SH-SY5Y (cell line): Measurements from ENCODE around the gene ABCC1.

Experiments used
- GATA2 ChIP-seq: IDR thresholded peaks from 2 replicates; pipeline ENCODE4 v1.6.1; 2011; ENCODE audit warnings: mild to moderate bottlenecking, low read depth, low read length
- GATA3 ChIP-seq: IDR thresholded peaks from 2 replicates; pipeline ENCODE4 v1.6.1; 2011; ENCODE audit warnings: low read depth, mild to moderate bottlenecking, low read length, moderate library complexity

DNA sequence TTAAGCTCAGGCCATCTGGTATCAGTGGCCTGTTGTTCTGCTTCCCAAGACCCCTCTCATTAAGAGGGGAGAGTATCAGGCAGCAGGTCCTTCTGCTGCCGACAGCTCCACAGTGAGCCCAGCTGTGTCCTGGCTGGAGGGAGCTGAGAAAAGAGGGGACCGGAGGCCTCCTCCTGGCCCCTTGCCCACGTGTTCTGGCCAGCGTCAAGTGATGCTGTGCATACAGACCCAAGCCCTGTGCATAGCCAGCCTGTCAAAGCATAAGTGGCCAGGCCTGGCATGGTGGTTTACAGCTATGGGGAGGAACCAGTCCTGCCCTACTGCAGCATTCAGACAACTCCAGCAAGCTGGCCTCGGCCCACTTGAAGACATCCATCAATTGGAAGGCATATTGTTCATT, 225.9 kb downstream of the ABCC1 start:
- TF ChIP-seq GATA2: no peak
- TF ChIP-seq GATA3: no peak
